ENCODE data around the gene ADAD2. TPM values are rescaled to one million over a fixed set of nuclear protein-coding genes. Genes with fewer than 3 reads are reported as not detected.

Gene ADAD2
- total RNA-seq (2014; rRNA removed; shearing (Covaris generic)) = not detected in 2 replicates
- total RNA-seq (2022) = not detected in 2 replicates
- not detected for Bru-seq, nascent RNA
- percentile 12 among the genes with signal in this experiment for BruChase-seq, experiment 1, labeled RNA remaining after a 6-hour chase
- percentile 19 among the genes with signal in this experiment for BruChase-seq, experiment 2, labeled RNA remaining after a 2-hour chase
- long read RNA-seq = 0 reads

- Histone ChIP-seq H3K4me3 (ENCODE audit: low read depth, low read length, poor library complexity, severe bottlenecking) (no peak within 1 kb of the TSS), H3K36me3 (ENCODE audit: insufficient read depth, low read length) (no peaks in the 10 kb centered on the region), H2AFZ (ENCODE audit: low read length) (no peak within 1 kb of the TSS), H3K4me2 (ENCODE audit: low read length) (no peak within 1 kb of the TSS), H3K9me3 (ENCODE audit: low read length) (no peaks in the 10 kb centered on the region), H3K4me1 (ENCODE audit: insufficient read depth, low read length, poor library complexity, severe bottlenecking) (peaks cover 4% of the 10 kb centered on the region), H3K9me2 (ENCODE audit: insufficient read depth, low read length) (no peaks in the 10 kb centered on the region), H3K79me2 (ENCODE audit: insufficient read depth, low read depth, low read length) (peaks cover 9% of the 10 kb centered on the region; the same call in 1 of the 2 replicates), H3K27ac (ENCODE audit: low read depth, low read length, poor library complexity, severe bottlenecking) (no peak within 1 kb of the TSS), H4K20me1 (ENCODE audit: insufficient read depth, low read length) (no peaks in the 10 kb centered on the region)
- TF ChIP-seq CTCF (conservative IDR thresholded peaks at IDR 0.05; ENCODE audit: low read length) = no peak
- no peak for TF ChIP-seq EZH2phosphoT487 (IDR thresholded peaks at IDR 0.05; ENCODE audit: borderline replicate concordance, low read depth, low read length)
- intact Hi-C loops (cut with micrococcal nuclease; ENCODE audit: unreplicated experiment) = no loop called here
- DNase-seq (ENCODE audit: low spot score) = no peak
- no TSS peak for BruUV-seq (replicated peaks)
- POLR2A ChIA-PET = no interaction called here
- CTCF ChIA-PET (ENCODE audit: unreplicated experiment) = no interaction called here
These were observed at the start of gene ADAD2 for GRCh38 chr16:84190731-84191388. ADAD2 (plus strand) TSS chr16:84191157; CDS start chr16:84191231, 74 bp downstream.

DNA sequence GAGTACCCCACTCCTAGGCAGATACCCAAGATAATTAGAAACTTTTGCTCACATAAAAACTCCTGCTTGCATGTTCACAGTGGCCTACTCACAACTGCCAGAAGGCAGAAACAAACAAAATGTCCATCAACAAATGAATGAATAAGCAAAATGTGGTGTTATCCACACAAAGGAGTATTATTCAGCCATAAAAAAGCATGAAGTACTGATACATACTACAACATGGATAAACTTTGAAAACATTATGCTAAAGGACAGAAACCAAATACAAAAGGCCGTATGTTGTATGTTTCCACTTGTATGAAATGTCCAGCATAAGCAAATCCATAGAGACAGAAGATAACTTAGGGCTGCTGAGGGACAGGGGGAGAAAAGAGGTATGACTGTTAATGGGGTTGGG, 47.9 kb upstream of the ADAD2 start:
- POLR2A ChIA-PET = interaction anchor here (0.6 to 0.8 kb wide), 3 partner anchors 9 to 92 kb away, joined by 3 read pairs; no protein-coding TSS in a partner anchor
- no peak overlapping the region for H3K4me3 ChIP-seq (ENCODE audit: low read depth, low read length, poor library complexity, severe bottlenecking)
- H3K27ac ChIP-seq (ENCODE audit: low read depth, low read length, poor library complexity, severe bottlenecking) = no peak overlapping the region
- TF ChIP-seq CTCF (conservative IDR thresholded peaks at IDR 0.05; ENCODE audit: low read length) = no peak
- 0 out of 2 replicates have a peak, but pooled peaks cover 9% of the 10 kb centered on the region for H4K20me1 ChIP-seq (ENCODE audit: insufficient read depth, low read length)
- H3K9me2 ChIP-seq (ENCODE audit: insufficient read depth, low read length) = no peaks in the 10 kb centered on the region
- H3K36me3 ChIP-seq (ENCODE audit: insufficient read depth, low read length) = peaks cover 4% of the 10 kb centered on the region; the same call in 1 of the 2 replicates
- 0 out of 2 replicates have a peak overlapping the region, but pooled peaks have one; percentile 98 for H3K4me2 ChIP-seq (ENCODE audit: low read length)
- peaks cover 17% of the 10 kb centered on the region for H3K4me1 ChIP-seq (ENCODE audit: insufficient read depth, low read length, poor library complexity, severe bottlenecking)
- H2AFZ ChIP-seq (ENCODE audit: low read length) = no peak overlapping the region
- H3K79me2 ChIP-seq (ENCODE audit: insufficient read depth, low read depth, low read length) = peaks cover 20% of the 10 kb centered on the region
- BruUV-seq (replicated peaks) = TSS peak; percentile 59
- intact Hi-C loops (cut with micrococcal nuclease; ENCODE audit: unreplicated experiment) = no loop called here
- CTCF ChIA-PET (ENCODE audit: unreplicated experiment) = no interaction called here
- no peak for DNase-seq (ENCODE audit: low spot score)
- H3K9me3 ChIP-seq (ENCODE audit: low read length) = no peaks in the 10 kb centered on the region
